HG03442 (cell line): ENCODE measurements around the gene FBXL4.

Source experiments
- ATAC-seq: cut with Tn5 transposase; IDR thresholded peaks from one replicate; pipeline ENCODE4 v1.9.1; 2021; ENCODE audit warnings: mild to moderate bottlenecking, moderate library complexity; ENCODE audit not compliant: unreplicated experiment

The FBXL4 gene

GRCh38 chr6:98887650-98888049 is 60.1 kb downstream of the FBXL4 start:
- no peak for ATAC-seq

DNA sequence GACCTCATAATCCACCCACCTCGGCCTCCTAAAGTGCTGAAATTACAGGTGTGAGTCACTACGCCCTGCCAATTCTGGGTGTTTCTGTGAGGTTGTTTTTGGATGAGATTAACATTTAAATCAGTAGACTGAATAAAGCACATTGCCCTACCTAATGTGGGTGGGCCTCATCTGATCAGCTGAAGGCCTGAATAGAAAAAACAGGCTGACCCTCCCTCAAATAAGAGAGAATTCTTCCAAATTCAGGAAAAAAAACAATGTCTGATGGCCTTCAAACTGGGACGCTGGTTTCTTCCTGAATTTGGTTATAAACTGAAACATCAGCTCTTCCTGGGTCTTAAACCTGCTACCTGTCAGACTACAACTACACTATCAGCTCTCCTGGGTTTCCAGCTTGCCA is 62.4 kb downstream of the FBXL4 start:
- no peak for ATAC-seq

DNA sequence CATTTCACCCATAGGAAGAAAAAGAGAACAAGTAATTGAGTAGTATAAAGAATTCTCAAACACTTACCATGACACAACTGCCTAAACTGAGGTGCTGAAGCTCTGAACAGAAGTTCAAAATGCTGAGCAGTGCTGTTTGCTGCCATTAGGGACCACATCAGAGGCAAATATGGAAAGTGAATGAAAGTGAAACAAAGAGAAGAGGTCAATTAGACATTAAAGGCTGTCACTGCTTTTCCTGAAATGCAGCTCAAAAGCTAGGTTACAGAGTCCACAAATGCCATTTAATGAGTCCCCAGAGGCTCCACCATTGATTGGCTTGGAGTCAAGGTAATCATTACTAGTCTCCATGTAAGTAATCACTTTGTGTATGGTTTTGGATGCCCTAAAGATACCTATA is 67.3 kb downstream of the FBXL4 start:
- peak; percentile 88 for ATAC-seq

DNA sequence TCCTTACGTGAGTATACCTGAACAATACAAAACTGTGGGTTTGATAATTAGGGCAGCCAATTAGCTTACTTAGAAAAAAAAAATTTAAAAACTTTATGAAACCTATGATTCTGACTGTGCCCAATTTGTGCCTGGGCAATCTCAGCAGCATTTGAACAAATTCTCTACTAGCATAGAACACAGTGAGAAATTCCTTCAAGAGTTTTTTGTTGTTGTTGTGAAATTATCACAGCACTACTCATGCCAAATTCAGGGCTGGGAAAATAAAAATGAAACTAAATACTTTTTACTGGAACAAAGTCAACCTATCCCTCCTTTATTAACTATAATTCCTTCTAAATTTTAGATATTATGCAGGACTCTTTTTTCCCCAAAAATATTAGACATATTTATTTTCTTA is 70.5 kb downstream of the FBXL4 start:
- no peak for ATAC-seq

- no peak for ATAC-seq
These were observed 72.4 kb downstream of the FBXL4 start for GRCh38 chr6:98875375-98875774.

- no peak for ATAC-seq
These were observed 75.9 kb downstream of the FBXL4 start for GRCh38 chr6:98871821-98872220.

DNA sequence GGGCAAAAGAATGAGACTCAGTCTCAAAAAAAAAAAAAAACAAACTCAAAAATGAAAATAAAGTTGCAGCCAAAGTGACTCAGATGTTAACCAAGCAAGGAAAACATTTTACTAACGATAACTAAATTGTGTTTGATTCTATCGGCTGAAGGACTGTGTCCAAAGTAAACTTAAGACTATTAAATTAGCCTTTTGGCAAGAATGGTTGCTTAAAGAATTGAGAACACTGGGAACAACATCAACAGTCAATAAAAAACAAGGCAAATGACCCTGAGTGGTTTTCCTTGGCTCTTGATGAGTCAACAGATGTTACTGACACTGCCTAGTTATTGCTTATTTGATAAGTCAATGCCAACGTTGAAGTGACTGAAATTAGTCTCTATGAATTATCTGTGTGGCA is 76.7 kb downstream of the FBXL4 start:
- no peak for ATAC-seq

DNA sequence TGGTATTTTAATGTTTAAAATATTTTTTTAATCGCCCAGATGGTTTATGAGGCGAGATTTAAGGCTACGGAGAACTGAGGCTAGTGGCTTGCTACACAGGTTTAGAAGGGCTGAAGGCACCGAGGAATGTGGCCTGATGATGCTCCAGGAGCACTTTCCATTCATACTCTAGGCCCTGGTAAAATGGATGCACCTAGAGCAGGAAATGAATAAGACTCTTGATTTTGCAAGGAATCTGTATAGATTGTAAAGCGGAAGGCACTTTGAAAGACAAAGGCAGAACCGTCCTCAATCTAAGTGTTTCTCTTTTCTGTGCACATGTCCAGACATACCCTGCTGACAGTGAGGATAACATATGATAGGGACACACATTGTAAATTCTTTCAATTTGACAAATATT is 83.2 kb downstream of the FBXL4 start:
- no peak for ATAC-seq

- no peak for ATAC-seq
These were observed 99.1 kb downstream of the FBXL4 start for GRCh38 chr6:98848539-98849242.

DNA sequence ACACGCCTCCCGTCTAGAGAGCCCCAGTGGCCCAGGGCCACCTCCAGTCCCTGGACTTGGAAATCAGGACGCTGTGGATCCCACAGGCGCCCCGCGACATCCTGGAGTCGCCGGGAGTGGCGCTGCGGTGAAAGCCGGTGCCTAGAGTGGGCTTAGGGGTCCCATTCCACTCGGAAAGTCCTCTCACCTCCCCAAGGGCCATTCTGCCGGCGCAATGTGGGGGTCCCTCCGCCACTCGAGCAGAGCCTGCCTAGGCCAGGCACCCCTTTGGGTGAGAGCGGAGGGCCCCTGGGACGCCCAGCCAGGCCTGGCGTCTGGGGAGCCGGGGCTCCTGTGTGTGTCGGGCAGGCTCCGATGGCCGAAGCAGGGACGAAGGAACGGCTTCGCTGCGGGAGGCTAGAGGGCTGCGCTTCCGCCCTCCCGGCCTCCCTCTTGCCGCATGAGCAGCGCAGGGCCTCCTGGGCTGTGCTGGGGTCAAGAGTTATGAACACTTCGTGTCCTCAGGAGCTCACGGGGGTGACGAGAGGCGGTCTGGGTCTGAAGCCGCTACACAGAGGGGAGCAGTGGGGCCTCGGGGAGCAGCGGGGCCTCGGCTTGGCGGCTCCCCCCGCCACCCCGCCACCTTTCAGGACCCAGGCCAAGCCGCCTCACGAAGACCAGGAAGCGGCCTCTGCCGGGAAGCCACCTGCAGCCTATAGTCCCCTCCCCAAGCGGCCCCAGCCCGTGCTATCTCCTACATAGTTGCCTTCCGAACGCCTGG is 99.8 kb downstream of the FBXL4 start:
- ATAC-seq, result peak; percentile 36

- ATAC-seq, result no peak
These were observed 100.3 kb downstream of the FBXL4 start for GRCh38 chr6:98847416-98847778.

DNA sequence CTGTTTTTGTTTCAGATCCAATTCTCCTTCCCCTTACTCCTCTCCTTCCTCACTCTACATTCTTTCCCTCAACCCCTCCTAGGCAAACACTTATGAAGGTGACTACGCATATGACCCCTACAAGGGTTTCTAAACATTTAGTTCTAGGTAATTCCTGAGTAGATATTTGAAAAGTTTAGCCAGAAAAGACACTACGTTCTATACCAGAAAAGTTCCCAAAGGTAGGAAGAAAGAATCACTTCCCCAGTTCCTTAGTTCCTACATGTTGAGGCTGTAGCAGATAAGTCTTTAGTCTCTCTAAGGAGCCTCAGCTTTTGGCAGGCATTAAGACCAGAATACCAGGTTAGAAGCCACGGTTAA is 101.7 kb downstream of the FBXL4 start:
- ATAC-seq, result no peak

DNA sequence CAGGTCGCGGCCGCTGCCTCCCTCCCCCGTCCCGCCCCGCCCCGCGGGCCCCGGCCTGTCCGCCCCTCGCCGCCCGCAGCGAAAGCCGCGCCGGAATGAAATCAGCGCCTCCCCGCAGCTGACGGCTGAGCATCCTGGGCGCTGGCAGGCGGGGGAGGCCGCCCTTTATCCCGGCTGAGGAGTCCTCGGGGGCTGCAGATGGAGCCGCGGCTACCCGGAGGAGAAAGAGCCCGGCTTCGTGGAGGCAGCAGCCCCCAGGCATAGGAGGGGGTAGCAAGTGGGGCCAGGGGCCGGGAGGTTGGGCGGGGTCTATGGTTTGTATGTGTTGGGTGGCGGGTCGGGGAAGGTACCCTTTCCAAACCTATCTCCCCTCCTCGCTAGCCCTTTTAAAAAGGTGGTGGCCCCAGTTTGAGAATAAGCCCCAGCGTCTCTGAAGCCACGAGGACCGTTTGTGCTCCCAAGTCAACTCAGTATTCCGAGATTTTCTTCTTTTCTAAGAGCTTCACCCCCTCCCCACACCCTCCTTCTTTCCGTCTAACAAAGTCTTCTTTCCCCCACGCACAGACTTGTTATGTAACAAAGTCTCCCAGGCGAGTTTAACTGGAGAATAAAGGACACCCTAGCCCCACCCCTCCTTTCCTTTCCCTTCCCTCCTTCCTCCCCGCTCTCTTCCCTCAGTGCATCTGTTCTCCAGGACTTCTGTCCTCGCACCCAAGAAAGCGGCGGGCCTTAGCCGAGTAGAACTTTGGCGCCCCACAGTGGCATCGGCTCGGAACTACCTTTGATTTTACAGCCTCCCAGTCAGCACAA is 102.3 kb downstream of the FBXL4 start:
- peak; percentile 69 for ATAC-seq

DNA sequence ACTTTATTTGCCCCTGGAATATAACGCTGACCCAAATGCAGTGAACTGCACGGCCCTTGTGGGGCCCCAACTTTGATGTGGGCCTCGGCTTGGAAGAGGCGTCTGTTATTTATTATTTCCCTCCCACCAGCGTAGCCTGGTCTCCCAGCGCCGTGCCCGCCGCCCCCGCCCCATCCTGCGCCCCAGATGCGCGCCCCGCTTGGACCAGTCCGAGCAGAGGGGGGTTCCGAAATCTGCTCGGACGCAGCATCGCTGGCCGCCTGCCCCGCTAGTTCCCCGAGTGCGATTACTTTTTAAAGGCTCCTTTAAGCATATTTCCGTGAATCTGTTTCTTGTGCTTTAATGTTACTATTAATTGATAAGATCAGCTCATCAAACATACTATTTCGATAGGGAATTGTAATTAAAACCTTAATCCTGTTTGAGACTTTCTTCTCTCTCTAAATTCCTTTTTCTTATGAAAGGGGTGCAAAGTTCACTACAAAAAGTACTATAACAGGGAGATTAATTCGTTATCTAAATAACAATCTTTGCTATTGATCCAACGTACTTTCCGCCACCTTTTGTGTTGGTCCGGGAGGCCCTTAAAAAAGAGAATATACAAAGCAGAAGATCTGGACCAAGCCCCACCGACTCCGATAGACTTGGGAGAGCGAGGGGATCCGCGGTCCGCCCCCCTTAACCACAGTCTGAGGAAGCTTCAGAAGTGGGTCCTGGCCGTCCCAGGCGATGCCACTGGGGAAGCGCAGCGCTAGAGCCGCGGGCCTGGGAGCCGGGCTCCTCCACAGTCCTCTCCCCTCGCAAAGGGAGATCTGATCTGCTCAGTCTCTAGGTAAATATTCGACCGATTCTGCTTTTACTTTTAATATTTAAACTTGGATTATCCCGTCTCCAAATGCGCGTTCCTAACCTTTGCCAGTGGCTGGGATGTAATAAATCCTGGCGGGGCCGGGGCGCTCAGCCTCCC is 103.2 kb downstream of the FBXL4 start:
- ATAC-seq, result no peak

DNA sequence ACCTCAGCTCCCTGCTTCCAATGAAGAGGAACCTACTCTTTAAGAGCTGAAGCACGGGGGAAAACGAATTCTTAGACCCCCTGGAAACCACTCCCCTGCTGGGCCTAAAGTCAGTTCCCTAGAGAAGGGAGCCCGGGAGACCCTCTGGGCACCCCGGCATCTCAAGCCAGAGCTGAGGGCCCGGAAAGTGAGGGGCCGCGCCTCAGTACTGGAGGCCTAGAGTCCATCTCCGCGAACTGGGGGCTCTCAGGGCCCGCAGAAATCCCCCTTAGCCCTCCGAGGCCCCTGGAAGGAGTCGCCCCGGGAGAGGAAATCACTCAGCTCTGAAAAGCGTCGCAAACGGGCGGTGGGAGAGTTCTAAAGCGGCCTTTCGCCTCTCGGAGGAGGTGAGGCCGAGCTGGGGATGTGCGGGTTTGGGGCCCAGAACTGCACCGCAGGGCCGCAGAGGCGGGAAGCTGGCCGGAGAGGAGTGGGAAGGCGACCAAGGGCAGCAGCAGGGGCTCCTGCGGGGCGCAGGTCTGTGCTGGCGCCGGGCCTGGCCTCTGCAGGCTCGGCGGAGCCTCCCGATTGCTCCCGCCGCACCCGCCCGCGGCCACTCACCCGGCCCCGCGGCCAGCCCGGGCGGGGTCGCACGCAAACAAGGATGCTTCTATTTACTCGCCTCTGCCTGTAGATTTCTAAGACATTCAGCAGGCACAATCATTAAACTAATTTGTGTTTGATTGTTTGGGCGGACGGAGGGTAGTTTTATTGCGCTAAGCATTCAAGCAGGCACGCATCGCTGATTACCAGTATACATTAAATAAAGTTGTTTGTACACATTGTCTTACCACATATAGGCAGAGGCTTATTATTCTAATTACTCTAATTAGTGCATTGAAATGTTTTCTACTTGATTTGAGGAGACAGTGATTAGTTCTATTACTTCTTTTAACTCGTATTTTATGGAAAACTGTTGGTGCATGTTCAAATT is 104.2 kb downstream of the FBXL4 start:
- ATAC-seq, result no peak

GRCh38 chr6:98842342-98843180 is 105.2 kb downstream of the FBXL4 start:
- ATAC-seq, result no peak

GRCh38 chr6:98841621-98842341 is 106.0 kb downstream of the FBXL4 start:
- ATAC-seq, result no peak

GRCh38 chr6:98840996-98841513 is 106.7 kb downstream of the FBXL4 start:
- ATAC-seq, result no peak
